ENCODE measurements around the gene GPR137. TPM values are rescaled to one million over a fixed set of nuclear protein-coding genes. Genes with fewer than 3 reads are reported as not detected.

Gene GPR137
- 16.3 and 24.8 TPM in 2 replicates for total RNA-seq

- peak within 1 kb of the TSS; percentile 94 for H3K4me3 ChIP-seq (ENCODE audit: low read depth, low read length)
- no peak for DNase-seq (ENCODE audit: low read depth)
- TF ChIP-seq CTCF (conservative IDR thresholded peaks at IDR 0.05; ENCODE audit: low read depth, low read length): no peak
Measured at GRCh38 chr11:64284962-64285884, at the start of gene GPR137. Gene GPR137, plus strand, starts transcription at chr11:64285848. Its CDS starts 677 bp downstream, at chr11:64286525.

DNA sequence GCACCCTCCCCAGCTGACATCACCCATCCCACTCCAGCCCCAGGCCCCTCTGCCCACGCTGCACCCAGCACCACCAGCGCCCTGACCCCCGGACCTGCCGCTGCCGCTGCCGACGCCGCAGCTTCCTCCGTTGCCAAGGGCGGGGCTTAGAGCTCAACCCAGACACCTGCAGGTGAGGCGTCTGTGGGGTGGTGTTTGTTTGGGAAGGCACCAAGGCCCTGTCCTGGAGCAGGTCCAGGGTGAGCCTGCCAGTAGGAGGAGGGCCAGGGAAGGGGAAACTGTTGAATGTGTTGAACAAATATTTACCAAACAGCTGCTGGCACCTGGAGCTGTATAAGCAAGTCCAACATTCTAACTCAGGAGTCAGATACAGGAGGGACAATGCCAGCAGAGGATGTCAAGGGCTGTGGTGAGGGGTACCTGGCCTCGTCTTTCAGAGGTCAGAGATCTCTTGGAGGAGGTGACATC, 48.1 kb upstream of the GPR137 start:
- TF ChIP-seq CTCF (conservative IDR thresholded peaks at IDR 0.05; ENCODE audit: low read depth, low read length): no peak
- no peak overlapping the region for H3K4me3 ChIP-seq (ENCODE audit: low read depth, low read length)
- DNase-seq (ENCODE audit: low read depth): no peak

GRCh38 chr11:64238076-64238475, 47.6 kb upstream of the GPR137 start:
- DNase-seq (ENCODE audit: low read depth): no peak
- TF ChIP-seq CTCF (conservative IDR thresholded peaks at IDR 0.05; ENCODE audit: low read depth, low read length): no peak
- no peak overlapping the region for H3K4me3 ChIP-seq (ENCODE audit: low read depth, low read length)

- H3K4me3 ChIP-seq (ENCODE audit: low read depth, low read length): no peak overlapping the region
- no peak for TF ChIP-seq CTCF (conservative IDR thresholded peaks at IDR 0.05; ENCODE audit: low read depth, low read length)
- DNase-seq (ENCODE audit: low read depth): no peak
Measured at GRCh38 chr11:64238999-64239398, 46.6 kb upstream of the GPR137 start.

- no peak for DNase-seq (ENCODE audit: low read depth)
- no peak for TF ChIP-seq CTCF (conservative IDR thresholded peaks at IDR 0.05; ENCODE audit: low read depth, low read length)
- peak overlapping the region; percentile 96 for H3K4me3 ChIP-seq (ENCODE audit: low read depth, low read length)
Measured at GRCh38 chr11:64239662-64240434, 45.8 kb upstream of the GPR137 start.

GRCh38 chr11:64240435-64241240, 45.0 kb upstream of the GPR137 start, which contains the start of gene FKBP2:
Gene FKBP2, plus strand, starts transcription at chr11:64241095. Its CDS starts 1,293 bp downstream, at chr11:64242388.
- H3K4me3 ChIP-seq (ENCODE audit: low read depth, low read length): peak within 1 kb of the TSS; percentile 96
- no peak for DNase-seq (ENCODE audit: low read depth)
- TF ChIP-seq CTCF (conservative IDR thresholded peaks at IDR 0.05; ENCODE audit: low read depth, low read length): no peak
